Adipose tissue (tissue), 3 donors: ENCODE data around the gene LRRC53. TPM values are rescaled to one million over a fixed set of nuclear protein-coding genes. Genes with fewer than 3 reads are reported as not detected.

Experiments used
- H3K27ac ChIP-seq: one replicate; pipeline ENCODE4 v1.5.1; 2013; ENCODE audit warnings: low read depth, low read length
- WGBS, 3 donors: extraction: QIAGEN DNeasy Blood & Tissue Kit; methylation state at CpG; one replicate each; pipeline ENCODE4 v1.1.7; 2013; 5-methylcytosine and 5-hydroxymethylcytosine counted together
- polyA plus RNA-seq, 3 donors: library from polyadenylated mRNA; stranded (reverse); fragments of 200-250 nt; gene quantifications; one replicate each; pipeline ENCODE4 v1.2.3, GENCODE V29; 2013
- donor health status: healthy with polysubstance abuse.
- donor health status: Bipolar disorder and iron deficiency.
- donor health status: healthy.

LRRC53 gene
- polyA plus RNA-seq, 3 donors: not detected

GRCh38 chr1:74504125-74504932 is 8.1 kb downstream of the LRRC53 start:
- WGBS, 3 donors: 30 to 52% (median 48%) methylated on average over 15 of the region's 15 CpGs
- H3K27ac ChIP-seq: no peak overlapping the region

DNA sequence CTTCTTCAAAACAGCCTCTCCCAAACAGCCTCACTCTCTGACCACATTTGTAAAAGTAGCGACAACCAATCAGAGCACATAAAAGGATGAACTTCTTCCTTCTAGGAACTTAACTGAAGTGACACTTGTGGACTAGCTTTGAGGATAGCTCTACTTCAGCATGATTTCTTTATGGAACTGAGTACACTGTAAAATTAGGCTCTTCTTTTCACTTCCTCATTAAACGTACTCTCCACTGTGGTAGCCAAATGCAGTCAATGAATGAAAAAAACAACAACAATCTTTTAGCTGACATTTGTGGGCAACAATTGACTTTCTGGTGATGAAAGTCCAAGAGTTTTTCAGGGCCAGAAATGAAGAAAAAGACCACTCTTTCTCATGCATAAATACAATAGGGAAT is 9.6 kb downstream of the LRRC53 start:
- no peak overlapping the region for H3K27ac ChIP-seq
- 67 to 74% (median 68%) methylated on average over 2 of the region's 2 CpGs for WGBS, 3 donors

DNA sequence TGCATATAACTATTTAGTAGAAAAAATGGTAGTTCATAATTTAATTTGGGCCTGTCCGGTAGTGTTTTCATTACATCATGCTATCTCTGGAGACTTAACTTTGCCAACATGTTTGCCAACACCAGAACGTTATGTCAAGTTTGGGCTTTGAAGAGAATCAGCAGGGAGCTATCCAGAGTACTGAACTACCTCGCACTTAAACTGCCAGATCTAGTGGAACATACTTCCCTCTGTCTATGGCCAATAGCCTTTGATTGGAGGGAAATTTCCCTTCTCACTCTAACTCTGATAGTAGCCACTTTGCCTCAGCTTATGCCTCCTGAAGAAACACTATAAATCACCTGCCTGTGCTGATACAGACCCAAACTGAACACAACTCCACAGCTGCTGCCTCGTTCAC is 10.0 kb downstream of the LRRC53 start:
- WGBS, 3 donors: 30 to 37% (median 34%) methylated on average over 4 of the region's 4 CpGs
- H3K27ac ChIP-seq: no peak overlapping the region

GRCh38 chr1:74498901-74499300 is 13.5 kb downstream of the LRRC53 start:
- WGBS, 3 donors: 70 to 89% (median 87%) methylated on average over 3 of the region's 3 CpGs
- H3K27ac ChIP-seq: no peak overlapping the region

- H3K27ac ChIP-seq: no peak overlapping the region
These were observed 15.7 kb downstream of the LRRC53 start for GRCh38 chr1:74496669-74497068.

DNA sequence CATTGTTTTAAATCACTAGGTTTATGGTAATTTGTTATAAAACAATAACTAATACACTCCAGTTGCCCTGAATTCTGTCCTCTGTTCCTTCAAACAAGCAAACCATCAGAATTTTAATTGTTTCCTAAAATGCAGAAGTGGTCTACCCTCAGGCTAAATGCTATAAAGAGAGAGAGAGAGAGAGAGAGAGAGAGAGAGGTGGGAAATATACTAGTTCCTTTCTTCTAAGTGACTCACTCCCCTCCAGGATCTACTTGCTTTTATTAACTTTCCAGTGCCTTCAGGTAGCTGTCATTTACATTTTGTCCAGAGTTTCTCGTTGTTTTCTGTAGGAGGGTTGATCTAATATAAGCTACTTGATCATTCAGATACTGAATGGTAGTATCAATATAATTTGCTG is 26.4 kb downstream of the LRRC53 start:
- no peak overlapping the region for H3K27ac ChIP-seq
- WGBS, 3 donors: 53 to 60% (median 58%) methylated on average over 1 of the region's 1 CpG

DNA sequence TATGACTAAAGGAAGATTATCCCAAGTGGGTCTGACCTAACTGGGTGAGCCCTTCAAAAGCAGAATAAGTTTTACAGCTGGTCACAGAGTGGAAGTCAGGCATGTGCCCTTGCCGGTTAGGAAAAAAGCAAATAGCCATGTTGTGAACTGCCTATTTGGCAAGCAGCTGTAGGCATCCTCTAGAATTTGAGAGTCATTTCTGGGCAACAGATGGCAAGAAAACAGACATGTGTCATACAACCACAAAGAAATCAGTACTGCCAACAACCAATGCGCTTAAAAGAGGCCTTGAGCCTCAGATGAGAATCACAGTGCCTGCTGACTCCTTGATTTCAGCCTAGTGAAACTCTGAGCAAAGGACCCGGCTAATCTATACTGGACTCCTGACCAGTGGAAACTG is 26.8 kb downstream of the LRRC53 start:
- no peak overlapping the region for H3K27ac ChIP-seq
- WGBS, 3 donors: 85 to 91% (median 87%) methylated on average over 3 of the region's 3 CpGs

GRCh38 chr1:74481607-74482006 is 30.8 kb downstream of the LRRC53 start:
- 82 to 84% (median 83%) methylated on average over 3 of the region's 3 CpGs for WGBS, 3 donors
- no peak overlapping the region for H3K27ac ChIP-seq

- no peak overlapping the region for H3K27ac ChIP-seq
- WGBS, 3 donors: 74 to 81% (median 75%) methylated on average over 6 of the region's 6 CpGs
These were observed 32.3 kb downstream of the LRRC53 start for GRCh38 chr1:74480068-74480467.

DNA sequence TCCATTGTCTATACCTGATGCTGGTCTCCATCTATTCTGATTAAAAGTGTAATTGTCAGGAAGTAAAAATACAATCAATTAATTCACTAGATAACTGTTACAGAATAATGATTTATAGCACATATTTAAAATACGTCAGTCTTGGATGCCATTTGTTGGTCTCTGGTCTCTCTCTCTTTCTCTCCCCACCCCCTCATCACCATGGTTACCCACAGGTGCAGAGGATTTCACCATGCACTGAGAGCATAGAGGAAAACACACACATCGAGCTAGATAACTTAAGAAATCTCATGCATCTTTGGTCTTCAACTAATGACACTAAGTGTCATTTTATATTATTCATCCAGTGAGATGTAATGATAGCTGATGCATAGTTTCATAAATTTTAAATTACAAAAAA is 33.4 kb downstream of the LRRC53 start:
- no peak overlapping the region for H3K27ac ChIP-seq
- 35 to 87% (median 80%) methylated on average over 2 of the region's 2 CpGs for WGBS, 3 donors

- WGBS, 3 donors: 64 to 80% (median 78%) methylated on average over 6 of the region's 6 CpGs
- no peak overlapping the region for H3K27ac ChIP-seq
These were observed 37.8 kb downstream of the LRRC53 start for GRCh38 chr1:74474585-74474984.

- WGBS, 3 donors: 43 to 52% (median 47%) methylated on average over 3 of the region's 3 CpGs
- no peak overlapping the region for H3K27ac ChIP-seq
These were observed 40.9 kb downstream of the LRRC53 start for GRCh38 chr1:74471470-74471869.

DNA sequence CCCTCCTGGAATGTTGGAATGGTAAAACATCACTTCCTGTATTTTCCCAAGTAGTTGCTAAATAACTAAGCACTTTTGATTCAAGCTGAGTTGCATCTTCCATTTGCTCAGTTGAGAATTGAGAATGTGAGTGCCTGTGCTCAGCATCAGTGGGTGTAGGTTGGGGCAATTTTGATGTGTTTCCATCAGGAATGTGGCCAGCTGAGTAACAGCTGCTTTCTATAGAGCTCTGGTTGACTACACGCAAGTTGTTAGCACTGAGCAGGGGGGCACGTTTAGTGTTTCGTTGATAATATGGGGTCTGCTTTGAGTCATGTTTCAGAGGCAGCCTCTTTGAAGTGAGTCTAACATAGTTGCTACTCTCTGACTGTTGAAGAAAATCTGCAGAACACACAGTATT is 41.5 kb downstream of the LRRC53 start:
- WGBS, 3 donors: 23 to 40% (median 37%) methylated on average over 3 of the region's 3 CpGs
- no peak overlapping the region for H3K27ac ChIP-seq

DNA sequence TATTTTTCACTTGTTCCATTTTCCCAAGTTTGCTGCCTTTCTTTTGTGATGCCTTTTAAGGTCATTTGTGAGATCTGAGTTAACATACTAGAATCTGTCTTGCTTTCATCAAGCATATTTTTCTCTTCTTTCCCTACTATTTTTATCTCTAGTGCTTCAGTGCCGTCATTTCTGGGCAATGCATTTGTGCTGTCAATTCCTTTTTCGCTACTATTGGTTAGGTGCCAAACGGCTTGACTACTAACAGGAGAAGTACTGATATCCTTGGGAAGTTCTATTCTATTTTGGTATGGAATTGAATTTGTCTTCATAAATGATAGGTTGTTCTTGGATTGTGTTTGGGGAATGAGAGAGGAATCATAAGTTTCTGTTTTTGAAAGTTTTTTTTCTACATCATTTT is 42.2 kb downstream of the LRRC53 start:
- WGBS, 3 donors: 47 to 51% (median 48%) methylated on average over 3 of the region's 3 CpGs
- H3K27ac ChIP-seq: no peak overlapping the region

- 5 to 15% (median 13%) methylated on average over 2 of the region's 2 CpGs for WGBS, 3 donors
- no peak overlapping the region for H3K27ac ChIP-seq
These were observed 43.3 kb downstream of the LRRC53 start for GRCh38 chr1:74468982-74469603.

GRCh38 chr1:74467786-74468377 is 44.5 kb downstream of the LRRC53 start:
- WGBS, 3 donors: 58 to 81% (median 80%) methylated on average over 3 of the region's 3 CpGs
- H3K27ac ChIP-seq: no peak overlapping the region

DNA sequence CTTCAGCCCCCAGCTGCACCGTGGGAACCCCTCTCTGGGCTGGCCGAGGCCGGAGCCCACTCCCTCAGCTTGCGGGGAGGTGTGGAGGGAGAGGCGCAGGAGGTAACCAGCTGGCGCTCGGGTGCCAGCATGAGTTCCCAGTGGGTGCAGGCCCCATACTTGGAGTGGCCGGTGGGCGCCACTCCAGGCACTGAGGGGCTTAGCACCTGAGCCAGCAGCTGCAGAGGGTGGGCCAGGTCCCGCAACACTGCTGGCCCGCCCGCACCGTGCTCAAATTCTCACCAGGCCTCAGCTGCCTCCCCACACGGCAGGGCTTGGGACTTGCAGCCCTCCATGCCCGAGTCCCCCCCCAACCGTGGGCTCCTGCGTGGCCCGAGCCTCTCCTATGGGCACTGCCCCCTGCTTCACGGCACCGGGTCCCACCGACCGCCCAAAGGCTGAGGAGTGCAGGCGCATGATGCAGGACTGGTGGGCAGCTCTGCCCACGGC is 47.2 kb downstream of the LRRC53 start:
- H3K27ac ChIP-seq: no peak overlapping the region
- 92 to 95% (median 95%) methylated on average over 23 to 24 of the region's 24 CpGs for WGBS, 3 donors

GRCh38 chr1:74464037-74464436 is 48.4 kb downstream of the LRRC53 start:
- 71 to 77% (median 72%) methylated on average over 6 of the region's 6 CpGs for WGBS, 3 donors
- no peak overlapping the region for H3K27ac ChIP-seq

DNA sequence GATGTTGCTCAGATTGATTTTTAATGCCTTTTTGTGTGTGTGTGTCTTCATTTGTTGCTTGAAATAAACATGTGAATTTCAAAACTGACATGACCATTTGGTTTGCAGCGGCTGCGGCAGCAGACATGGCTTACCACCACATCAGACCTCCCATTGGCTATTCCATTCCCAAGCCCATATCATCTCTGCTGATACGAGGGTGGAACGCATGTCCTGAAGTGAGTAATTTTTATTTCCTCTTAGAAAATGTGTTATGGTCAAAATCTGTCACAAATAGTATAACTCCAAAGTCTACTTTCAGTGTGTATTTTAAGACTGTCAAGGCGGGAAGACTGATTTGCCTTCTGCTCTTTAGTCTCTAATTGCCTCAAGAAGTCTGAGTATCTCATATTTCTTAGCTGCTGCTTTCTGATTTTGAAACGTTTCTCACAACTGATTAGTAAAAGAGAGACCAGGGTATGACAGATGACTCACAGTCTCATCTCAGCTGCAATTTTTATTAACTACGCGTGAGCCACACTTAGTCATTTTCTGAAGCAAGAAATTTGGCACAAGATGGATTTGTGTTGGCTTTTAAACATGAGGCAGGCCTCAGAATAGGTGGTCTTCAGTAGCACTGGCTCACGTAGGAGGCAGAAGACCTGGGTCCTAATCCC is 49.0 kb downstream of the LRRC53 start:
- no peak overlapping the region for H3K27ac ChIP-seq
- WGBS, 3 donors: 66 to 71% (median 66%) methylated on average over 9 of the region's 9 CpGs
